Measurements from ENCODE around the gene MSI1. TPM values are rescaled to one million over a fixed set of nuclear protein-coding genes. Genes with fewer than 3 reads are reported as not detected.

Gene MSI1
- total RNA-seq, 1 donor from 2014 or later, result 27.6 TPM

- no peak for TF ChIP-seq CTCF (IDR thresholded peaks at IDR 0.05; ENCODE audit: unreplicated experiment)
- DNase-seq (ENCODE audit: low spot score), result no peak
- H3K27ac Mint-ChIP-seq (ENCODE audit: unreplicated experiment), result no peak overlapping the region
- H3K27me3 Mint-ChIP-seq (ENCODE audit: unreplicated experiment), result peaks cover 20% of the 10 kb centered on the region
- H3K36me3 Mint-ChIP-seq (ENCODE audit: low read depth, unreplicated experiment), result peaks cover 8% of the 10 kb centered on the region
- H3K9me3 Mint-ChIP-seq (ENCODE audit: unreplicated experiment), result no peaks in the 10 kb centered on the region
- no peak overlapping the region for H3K4me3 Mint-ChIP-seq (ENCODE audit: unreplicated experiment)
- H3K4me1 Mint-ChIP-seq (ENCODE audit: unreplicated experiment), result peaks cover 21% of the 10 kb centered on the region
Observed at GRCh38 chr12:120373683-120374082, 4.7 kb upstream of the MSI1 start.

GRCh38 chr12:120370343-120371243, 1.6 kb upstream of the MSI1 start:
- Mint-ChIP-seq H3K4me1 (ENCODE audit: unreplicated experiment) (peaks cover 31% of the 10 kb centered on the region), H3K27me3 (ENCODE audit: unreplicated experiment) (peaks cover 29% of the 10 kb centered on the region), H3K27ac (ENCODE audit: unreplicated experiment) (peak overlapping the region; percentile 85), H3K9me3 (ENCODE audit: unreplicated experiment) (no peaks in the 10 kb centered on the region), H3K4me3 (ENCODE audit: unreplicated experiment) (peak overlapping the region; percentile 87), H3K36me3 (ENCODE audit: low read depth, unreplicated experiment) (peaks cover 19% of the 10 kb centered on the region)
- DNase-seq (ENCODE audit: low spot score), result no peak
- no peak for TF ChIP-seq CTCF (IDR thresholded peaks at IDR 0.05; ENCODE audit: unreplicated experiment)

GRCh38 chr12:120369603-120370342, 809 bp upstream of the MSI1 start:
- H3K27ac Mint-ChIP-seq (ENCODE audit: unreplicated experiment), result peak overlapping the region; percentile 80
- H3K4me1 Mint-ChIP-seq (ENCODE audit: unreplicated experiment), result peaks cover 31% of the 10 kb centered on the region
- peaks cover 28% of the 10 kb centered on the region for H3K27me3 Mint-ChIP-seq (ENCODE audit: unreplicated experiment)
- no peak for DNase-seq (ENCODE audit: low spot score)
- peaks cover 19% of the 10 kb centered on the region for H3K36me3 Mint-ChIP-seq (ENCODE audit: low read depth, unreplicated experiment)
- peak overlapping the region; percentile 87 for H3K4me3 Mint-ChIP-seq (ENCODE audit: unreplicated experiment)
- TF ChIP-seq CTCF (IDR thresholded peaks at IDR 0.05; ENCODE audit: unreplicated experiment), result no peak
- no peaks in the 10 kb centered on the region for H3K9me3 Mint-ChIP-seq (ENCODE audit: unreplicated experiment)

- Mint-ChIP-seq H3K9me3 (ENCODE audit: unreplicated experiment) (no peaks in the 10 kb centered on the region), H3K36me3 (ENCODE audit: low read depth, unreplicated experiment) (peaks cover 22% of the 10 kb centered on the region), H3K27me3 (ENCODE audit: unreplicated experiment) (peaks cover 28% of the 10 kb centered on the region), H3K4me3 (ENCODE audit: unreplicated experiment) (peak overlapping the region; percentile 88), H3K27ac (ENCODE audit: unreplicated experiment) (no peak overlapping the region), H3K4me1 (ENCODE audit: unreplicated experiment) (peaks cover 35% of the 10 kb centered on the region)
- DNase-seq (ENCODE audit: low spot score), result no peak
- no peak for TF ChIP-seq CTCF (IDR thresholded peaks at IDR 0.05; ENCODE audit: unreplicated experiment)
Observed at GRCh38 chr12:120367924-120368788, 808 bp downstream of the MSI1 start.

All from endothelial cell (in vitro differentiated cells).